Stimulated activated CD4-positive, alpha-beta T cell treated with anti-CD3 and anti-CD28 coated beads, TNF-alpha, amount 100 ng/mL, for 48 hours (primary cell): Measurements from ENCODE around the gene LMF1.
"Not testable (repeated sequence)": the region's sequence is repeated elsewhere in the genome, so short reads cannot be mapped to it uniquely, and the experiment has no call there.

Experiments
- DNase-seq, 3 donors: peaks; one replicate each; pipeline ENCODE4 v3.0.0-alpha.2; 2020; ENCODE audit warnings: low read depth in 3 of 3

Gene LMF1

DNA sequence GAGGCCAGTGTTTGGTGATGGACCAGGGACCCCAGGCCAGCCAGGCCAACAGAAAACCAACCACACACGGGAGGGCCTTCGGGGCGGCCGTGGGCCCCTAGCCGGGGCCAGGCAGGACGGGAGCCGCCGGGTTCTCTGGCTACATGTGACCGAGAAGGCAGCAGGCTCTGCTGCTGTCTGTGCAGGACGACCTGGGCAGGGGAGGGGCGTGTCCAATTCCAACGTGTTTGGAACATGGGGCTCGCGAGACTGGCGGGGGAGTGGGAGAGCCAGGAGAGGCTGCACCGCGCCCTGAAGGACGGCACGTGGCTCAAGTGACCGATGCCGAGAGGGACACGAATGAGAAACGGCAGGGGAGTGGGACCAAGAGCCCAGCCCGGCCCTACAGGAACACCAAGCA lies 75.4 kb downstream of the LMF1 start:
- no peak for DNase-seq

DNA sequence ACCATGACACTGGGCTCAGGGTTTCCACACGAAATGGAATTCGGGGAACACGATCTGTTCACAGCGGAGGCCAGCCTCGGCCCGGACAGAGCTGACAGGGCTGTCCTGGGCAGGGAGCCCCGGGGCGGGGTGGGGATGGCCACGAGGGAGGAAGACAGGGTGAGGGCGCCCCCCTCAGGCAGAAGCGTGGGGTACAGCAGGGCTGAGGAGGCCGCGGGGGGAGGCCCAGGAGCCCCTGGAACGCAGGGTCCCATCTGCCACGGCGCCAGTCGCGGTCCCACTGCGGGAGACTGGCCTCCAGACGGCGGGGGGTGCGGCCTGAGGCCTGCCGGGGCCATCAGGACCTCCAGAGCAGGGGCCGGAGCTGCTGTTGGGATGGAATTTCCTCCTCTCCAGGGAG lies 75.9 kb downstream of the LMF1 start:
- no peak for DNase-seq

DNA sequence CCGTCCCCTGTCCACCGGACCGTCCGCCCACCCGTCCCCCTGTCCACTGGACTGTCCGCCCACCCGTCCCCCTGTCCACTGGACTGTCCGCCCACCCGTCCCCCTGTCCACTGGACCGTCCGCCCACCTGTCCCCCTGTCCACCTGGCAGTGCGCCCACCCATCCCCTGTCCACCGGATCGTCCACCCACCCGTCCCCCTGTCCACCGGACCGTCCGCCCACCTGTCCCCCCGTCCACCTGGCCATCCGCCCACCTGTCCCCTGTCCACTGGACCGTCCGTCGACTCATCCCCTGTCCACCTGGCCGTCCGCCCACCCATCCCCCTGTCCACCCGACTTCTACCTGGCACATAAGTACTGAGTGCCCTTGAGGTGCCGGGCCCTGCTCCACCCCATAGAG lies 76.6 kb downstream of the LMF1 start:
- DNase-seq: no peak

DNA sequence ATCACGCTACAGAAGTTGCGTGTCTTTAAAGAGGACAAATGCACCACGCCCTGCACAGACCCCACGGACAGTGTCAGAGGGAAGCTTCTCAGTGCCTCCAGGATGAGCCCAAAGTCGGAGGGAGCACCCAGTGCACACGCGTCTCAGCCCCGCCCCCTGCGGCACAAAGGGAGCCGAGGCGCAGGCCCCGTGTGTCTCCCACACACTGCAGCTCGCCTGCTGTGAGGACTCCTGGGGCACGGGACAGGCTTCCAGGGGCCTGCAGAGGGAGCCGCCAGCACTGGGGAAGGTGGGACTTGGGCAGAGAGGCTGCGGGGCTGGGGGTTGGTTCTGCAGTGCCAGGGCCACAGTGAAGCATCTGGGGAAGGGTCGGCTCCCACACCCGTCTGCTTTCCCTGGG lies 77.4 kb downstream of the LMF1 start:
- DNase-seq: no peak

DNA sequence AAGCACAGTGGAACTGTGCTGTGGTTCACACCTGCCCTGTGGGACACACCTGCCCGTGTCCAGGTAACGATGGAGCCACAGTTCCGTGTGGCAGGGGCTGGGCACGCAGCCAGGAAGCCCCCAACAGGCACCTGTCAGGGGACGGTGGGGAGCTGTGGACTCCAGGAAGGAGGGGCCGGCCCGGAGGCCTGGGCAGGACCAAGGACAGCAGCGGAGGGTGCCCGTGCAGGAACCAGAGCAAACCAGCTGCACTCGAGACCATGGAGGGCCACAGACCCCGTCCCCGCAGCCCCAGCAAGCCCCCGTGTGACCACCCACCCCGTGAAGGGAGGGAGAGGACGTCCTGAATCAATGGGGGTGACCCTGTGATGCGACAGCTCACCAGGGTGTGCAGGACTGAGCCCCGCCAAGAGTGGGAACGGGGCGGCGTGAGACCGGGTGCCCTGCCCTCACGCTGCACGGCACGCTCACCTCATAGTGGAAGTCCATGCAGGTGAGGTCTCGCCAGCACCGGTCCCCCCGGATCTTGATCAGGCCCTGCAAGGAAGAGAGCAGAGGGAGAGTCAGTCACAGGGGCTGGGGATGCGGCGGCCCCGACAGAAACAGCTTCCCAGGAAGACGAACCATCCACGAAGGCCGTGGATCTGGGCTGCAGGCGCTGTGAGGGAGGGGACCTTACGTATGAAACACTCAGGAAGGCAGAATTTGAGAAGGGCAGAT lies 78.1 kb downstream of the LMF1 start:
- no peak for DNase-seq

DNA sequence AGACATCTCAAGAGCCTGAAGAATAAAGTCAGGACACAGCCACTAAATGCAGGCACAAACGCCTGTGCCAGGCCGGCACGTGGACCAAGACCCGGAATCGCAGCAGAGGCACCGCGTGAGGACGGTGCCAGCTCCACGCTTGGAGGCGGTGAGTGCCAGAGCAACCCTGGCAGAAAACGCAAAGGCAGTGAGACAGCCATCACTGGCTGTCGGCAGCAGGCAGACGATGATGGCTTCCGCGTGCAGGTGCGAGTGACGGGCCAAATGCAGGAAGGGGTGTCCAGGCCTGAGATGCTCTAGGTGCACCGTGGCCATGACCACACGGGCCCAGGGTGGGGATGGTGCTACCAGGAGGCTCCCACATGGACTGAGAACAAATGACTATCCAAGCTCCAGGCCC lies 78.8 kb downstream of the LMF1 start:
- DNase-seq: no peak

DNA sequence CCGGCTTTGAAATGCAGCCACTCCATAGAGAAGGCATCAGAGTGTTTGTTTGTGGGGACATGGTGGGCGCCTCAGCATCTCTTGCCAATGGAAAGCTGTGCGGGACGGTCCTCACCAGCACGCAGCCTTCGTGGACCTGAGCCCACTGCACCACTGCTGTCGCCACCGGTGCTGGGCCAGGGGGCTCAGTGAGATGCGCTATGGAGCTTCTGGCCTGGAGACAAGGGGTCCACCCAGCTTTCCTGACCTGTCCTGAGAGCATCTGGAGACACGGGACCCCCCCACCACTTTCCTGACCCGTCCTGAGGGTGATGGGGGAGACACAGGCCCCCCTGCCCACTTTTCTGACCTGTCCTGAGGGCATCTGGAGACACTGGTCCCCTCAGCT lies 79.4 kb downstream of the LMF1 start:
- no peak for DNase-seq

DNA sequence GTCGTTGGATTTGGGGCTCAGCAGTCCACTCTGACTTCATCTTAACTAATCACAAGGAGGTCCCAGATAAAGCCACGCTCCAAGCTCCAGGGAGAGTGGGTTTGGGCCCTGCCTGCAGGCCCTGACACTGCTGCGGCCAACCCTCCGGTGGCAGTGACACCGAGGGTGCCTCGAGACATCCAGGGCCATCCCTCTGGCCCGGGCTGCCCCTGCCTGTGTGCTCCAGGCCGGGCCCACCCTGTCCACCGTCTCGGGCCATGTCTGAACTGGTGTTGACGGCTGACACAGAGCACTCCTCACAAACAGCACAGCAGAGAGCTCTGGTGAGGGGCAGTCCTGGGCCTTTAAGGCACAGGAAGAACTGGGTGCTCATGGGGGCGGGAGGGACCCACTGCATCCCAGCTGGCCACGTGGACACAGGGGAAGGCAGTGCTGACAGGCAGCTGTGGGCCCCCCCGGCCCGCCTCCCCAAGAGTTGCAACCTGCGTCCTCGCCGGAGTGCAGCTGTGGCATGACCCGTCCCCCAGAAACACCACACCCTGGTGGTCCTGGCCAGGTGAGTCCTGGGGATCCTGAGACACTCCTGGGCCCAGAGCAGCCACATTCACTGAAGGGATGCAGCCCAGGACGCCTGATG lies 80.0 kb downstream of the LMF1 start:
- DNase-seq: no peak

DNA sequence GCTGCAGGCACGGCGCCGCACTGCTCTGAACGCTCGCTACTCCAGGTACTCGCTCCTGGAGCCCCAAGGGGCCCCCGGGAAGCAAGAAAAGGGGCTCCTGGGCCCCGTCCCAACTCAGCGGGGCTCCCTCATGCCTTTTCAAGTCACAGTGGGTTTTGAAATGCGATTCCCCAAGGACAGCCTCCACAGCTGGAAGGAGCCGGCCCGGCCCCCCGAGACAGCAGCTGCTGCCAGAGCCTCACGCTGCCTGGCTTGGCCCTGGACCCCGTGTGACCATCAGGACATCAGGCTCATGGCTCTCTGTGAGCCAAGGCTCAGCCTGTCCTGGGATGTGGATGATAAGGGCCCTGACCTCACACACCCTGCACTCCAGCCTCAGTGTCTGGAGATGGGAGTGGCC lies 80.6 kb downstream of the LMF1 start:
- DNase-seq: no peak

DNA sequence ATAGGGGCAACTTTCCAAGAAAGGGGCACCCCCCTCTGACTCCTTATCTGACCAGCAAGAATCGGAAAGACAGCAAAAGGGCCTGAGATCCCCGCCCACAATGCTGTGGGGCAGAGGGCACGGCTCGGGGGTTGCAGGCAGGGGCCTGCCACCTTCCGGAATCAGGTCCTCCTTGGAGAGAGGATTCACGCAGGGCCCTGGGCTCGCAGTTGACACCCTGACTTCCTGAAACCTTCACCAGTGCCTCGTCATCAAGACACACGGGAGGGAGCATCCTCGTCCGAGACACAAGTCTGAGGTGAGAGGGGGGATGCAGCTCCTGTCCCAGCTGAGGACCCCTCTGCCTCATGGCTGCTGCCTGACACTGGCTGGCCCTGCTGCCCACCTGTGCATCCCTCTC lies 81.2 kb downstream of the LMF1 start:
- no peak for DNase-seq

DNA sequence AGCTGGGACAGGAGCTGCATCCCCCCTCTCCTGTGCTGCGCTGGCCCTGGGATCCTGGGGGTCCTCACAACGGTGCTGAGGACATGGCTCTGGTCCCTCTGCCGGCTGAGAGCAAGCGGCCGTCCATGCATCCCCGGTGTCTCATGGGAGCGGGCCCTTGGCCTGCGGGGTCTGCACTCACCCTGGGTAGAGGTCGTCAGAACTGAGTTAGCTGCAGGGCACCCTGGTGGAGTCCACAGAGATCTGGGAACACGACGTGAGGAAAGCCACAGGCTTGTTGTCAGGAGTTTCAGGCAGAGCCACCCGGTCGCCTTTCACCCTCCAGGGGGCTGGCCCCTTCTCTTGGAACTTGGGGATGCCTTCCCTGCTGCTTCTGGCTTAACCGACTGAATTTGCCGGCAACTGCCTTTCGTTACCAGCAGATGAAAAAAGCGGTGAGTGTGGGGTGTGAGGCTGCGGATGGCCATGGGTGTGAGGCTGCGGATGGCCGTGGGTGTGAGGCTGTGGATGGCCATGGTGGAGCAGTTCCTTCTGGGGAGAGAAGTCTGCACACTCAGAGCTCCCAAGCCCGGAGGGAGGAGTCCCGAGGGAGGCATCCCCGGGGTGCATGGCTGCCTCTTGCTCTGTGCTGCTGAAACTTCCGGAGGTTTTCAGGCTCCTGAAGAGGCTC lies 81.7 kb downstream of the LMF1 start:
- DNase-seq: no peak

DNA sequence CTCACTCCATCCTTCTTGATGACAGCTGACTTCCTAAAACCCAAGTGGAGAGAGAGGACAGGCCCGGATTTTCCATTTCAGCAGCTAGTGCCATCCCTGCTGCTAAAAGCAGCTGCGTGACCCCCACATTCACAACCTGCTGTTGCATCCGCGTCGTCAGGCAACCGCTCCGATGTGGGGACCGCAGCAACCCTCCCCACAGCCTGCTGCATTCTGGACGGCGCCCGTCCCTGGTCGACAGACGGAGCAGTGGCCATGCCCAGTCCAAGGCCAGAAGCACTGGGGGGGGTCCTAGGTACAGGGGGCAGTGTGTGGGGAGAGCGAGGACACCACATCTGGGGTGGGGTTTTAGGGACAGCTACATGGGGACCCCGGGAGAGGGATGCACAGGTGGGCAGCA lies 82.3 kb downstream of the LMF1 start:
- DNase-seq: not testable (repeated sequence)

DNA sequence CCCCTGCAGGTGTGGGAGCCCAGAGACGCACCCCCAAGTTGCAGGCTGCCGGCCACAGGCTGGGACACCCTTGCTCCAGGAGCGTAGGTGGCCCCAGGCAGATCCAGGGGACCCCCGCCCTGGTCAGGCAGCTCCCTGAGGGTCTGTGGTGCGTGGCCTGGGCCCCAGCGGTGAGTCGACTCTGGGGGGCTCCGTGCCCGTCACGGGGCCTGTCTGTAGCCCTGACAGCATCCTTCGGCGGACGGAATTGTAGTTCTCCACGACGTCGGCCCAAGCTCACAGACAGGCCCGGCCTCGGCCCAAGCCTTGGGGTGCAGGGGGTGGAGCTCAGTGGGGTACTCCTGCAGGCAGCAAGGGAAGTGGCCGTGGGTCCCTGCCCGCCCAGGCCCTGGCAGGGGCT lies 82.9 kb downstream of the LMF1 start:
- no peak for DNase-seq

DNA sequence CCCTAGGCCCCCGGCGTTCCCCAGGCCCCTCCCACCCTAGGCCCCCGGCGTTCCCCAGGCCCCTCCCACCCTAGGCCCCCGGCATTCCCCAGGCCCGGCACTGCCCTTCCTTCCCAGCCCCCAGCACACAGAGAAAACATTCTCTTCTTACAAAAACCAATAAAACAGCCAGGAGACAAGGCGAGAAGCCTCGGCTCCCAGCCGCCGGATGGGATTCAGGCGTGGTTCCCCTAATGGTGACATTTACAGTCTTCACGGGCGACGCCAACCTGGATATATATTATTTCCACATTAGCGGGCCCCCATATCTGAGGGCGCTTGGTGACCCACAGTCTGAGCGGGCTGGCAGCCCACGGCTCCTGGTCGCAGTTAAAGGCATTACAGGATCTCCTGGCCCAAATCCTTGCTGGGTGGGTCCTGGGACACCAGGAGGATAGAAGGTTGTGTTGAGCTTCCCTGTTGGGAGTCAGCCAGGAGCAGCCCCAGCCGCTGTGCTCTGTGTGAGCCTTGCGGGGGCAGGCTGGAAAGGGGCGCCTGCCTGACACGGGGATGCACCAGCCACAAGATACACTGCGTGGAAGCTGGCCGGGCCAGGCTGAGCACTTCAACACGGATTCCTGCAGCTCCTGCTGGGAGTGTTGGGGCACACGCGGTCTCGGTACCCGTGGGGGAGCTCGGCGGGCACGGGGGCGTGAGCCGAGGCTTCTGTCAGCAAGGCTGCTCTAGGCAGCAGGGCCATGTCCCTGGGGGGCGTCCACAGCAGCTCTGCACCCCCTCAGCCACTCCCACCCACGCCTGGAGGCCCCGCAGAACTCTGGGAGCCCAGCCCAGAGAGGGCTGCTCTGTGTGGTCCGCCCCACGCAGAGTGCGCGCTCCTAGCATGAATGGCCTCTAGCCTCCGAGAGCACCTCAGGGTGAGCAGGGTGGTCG lies 83.7 kb downstream of the LMF1 start:
- DNase-seq: no peak

DNA sequence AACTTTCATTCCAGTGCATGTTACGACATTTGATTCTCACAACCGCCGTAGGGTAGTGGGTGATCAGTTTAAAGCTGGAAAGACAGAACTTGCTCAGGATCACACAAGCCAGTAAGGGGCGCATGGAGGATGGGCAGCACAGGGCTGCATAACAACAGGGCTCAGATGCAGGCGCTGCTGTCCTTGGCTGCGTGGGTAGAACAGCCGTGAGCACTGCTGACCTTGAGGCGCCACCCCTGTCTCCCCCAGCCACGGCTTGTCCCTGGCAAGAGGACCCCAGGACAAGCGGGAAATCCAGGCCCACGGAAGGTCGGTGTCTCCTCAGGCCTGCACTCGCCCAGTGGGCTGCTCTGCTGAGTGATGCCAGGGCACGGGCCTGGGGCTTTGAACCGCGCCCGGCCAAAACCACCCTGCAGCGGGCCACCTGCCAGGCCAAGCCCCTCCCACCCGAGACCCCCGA lies 84.7 kb downstream of the LMF1 start:
- DNase-seq: no peak

DNA sequence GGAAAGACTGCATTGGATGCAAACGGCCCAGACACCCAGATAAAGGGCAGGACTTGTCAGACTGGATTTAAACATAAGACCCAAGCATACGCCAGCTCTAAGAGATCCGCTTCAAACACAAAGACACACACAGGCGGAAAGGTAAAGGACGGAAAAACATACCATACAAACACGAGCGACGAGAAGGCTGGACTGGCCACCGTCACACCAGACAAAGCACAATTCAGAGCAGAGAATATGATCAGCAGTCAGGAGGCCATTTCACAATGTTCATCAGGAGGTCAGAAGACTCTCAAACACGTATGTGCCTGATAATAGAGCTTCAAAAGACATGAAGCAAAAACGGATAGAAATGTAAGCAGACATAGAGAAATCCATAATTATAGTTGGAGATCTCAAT lies 85.4 kb downstream of the LMF1 start:
- no peak for DNase-seq

DNA sequence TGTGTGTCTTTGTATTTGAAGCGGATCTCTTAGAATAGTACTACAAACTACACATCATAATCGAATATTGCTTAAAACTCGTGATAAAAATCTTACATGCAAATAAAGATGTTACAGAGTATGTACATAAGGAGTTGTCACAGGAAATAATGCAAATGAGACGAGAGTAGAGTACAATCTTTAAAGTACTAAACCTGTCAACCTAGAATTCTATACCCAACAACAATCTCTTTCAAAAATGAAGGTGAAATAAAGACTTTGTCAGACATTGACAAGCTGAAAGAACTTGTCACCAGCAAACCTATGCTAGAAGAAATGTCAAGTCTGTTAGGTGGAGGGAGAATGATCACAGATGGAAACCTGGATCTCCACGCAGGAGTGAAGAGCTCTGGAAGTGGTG lies 86.6 kb downstream of the LMF1 start:
- DNase-seq: no peak

DNA sequence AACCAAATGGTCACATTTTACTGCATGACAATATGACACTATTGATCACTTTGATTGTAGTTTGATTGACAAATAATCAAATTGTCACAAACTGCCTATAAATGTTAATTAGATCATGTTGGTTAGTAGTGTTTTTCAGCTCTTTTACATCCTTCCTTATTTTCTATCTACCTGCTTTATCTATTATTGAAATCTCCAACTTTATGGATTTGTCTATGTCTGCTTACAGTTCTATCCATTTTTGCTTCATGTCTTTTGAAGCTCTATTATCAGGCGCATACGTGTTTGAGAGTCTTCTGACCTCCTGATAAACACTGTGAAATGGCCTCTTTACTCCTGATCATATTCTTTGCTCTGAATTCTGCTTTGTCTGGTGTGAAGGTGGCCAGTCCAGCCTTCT lies 87.0 kb downstream of the LMF1 start:
- DNase-seq: no peak

DNA sequence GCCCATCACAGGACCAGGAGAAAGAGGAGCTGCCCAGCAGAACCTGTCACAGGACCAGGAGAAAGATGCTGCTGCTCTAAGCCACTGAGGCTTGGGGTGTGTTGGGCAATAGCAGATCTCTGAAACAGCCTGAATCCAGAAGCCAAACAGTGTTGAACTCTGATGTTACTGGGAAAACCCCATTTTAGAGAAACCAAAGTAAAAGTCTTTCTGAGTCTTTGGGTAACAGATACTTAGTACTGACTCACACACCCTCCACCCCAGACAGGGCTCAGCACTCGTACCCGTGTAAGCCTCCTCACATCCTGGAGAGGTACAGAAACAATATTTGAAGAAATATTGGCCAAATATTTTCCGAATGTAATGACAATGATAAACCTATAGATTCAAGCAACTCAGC lies 87.4 kb downstream of the LMF1 start:
- no peak for DNase-seq

DNA sequence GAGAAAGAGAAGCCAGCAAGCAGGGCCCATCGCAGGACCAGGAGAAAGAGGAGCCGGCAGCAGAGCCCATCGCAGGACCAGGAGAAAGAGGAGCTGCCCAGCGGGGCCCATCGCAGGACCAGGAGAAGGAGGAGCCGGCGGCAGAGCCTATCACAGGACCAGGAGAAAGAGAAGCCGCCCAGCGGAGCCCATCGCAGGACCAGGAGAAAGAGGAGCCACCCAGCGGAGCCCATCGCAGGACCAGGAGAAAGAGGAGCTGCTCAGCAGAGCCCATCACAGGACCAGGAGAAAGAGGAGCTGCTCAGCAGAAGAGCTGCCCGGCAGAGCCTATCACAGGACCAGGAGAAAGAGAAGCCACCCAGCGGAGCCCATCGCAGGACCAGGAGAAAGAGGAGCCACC lies 88.1 kb downstream of the LMF1 start:
- DNase-seq: not testable (repeated sequence)

DNA sequence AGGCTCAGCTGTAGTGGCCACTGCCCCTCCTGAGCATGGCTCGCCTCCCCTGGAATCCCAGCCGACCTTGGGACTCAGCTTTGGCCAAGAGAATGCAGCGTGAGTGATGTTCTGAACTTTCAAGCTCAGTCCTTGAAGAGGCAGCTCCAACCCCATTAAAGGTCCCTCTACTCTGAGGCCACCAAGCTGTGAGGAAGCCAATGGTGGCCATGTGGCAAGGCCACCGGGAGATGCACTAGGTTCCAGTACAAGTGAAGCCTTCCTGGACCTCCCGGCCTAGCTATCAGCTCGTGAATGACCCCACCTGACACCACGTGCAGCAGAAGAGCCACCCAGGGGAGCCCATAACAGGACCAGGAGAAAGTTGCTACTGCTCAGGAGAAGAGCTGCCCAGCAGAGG lies 88.5 kb downstream of the LMF1 start:
- no peak for DNase-seq
